Ectodermal cell (in vitro differentiated cells): ENCODE data around the gene ABI3BP.

Experiments used
- H3K27ac ChIP-seq: 2 replicates; pipeline ENCODE4 v1.7.0; 2013; ENCODE audit warnings: mild to moderate bottlenecking, low read depth, low read length; ENCODE audit not compliant: insufficient read depth, poor library complexity, severe bottlenecking
- H3K27me3 ChIP-seq: 2 replicates; pipeline ENCODE4 v1.7.0; 2013; ENCODE audit warnings: mild to moderate bottlenecking, low read length; ENCODE audit not compliant: insufficient read depth, control insufficient read depth, poor library complexity, severe bottlenecking
- H3K36me3 ChIP-seq: one replicate; pipeline ENCODE4 v1.7.0; 2013; ENCODE audit warnings: low read length; ENCODE audit not compliant: control insufficient read depth, insufficient read depth
- H3K4me1 ChIP-seq: one replicate; pipeline ENCODE4 v1.7.0; 2013; ENCODE audit warnings: low read length; ENCODE audit not compliant: control insufficient read depth, insufficient read depth
- H3K4me3 ChIP-seq: 2 replicates; pipeline ENCODE4 v1.7.0; 2013; ENCODE audit warnings: low read depth, low read length, control low read depth; ENCODE audit not compliant: insufficient read depth
- H3K9me3 ChIP-seq: 2 replicates; pipeline ENCODE4 v1.7.0; 2013; ENCODE audit warnings: mild to moderate bottlenecking, low read length, moderate library complexity; ENCODE audit not compliant: control insufficient read depth
- WGBS, 2 experiments: methylation state at CpG; one replicate each; pipeline ENCODE4 v1.1.7; 2013; ENCODE audit warnings: missing lambda C conversion rate in 2 of 2; 5-methylcytosine and 5-hydroxymethylcytosine counted together

ABI3BP gene

GRCh38 chr3:100709842-100710260, 283.4 kb downstream of the ABI3BP start:
- Histone ChIP-seq H3K4me1 (no peaks in the 10 kb centered on the region), H3K27ac (peak overlapping the region; percentile 98), H3K9me3 (no peaks in the 10 kb centered on the region), H3K4me3 (peak overlapping the region; percentile 60), H3K36me3 (peaks cover 2% of the 10 kb centered on the region), H3K27me3 (peaks cover 36% of the 10 kb centered on the region)
- 1% methylated on average over 19 of the region's 23 CpGs for WGBS, 2 experiments

- WGBS, 2 experiments = 1 to 2% methylated on average over 69 to 70 of the region's 76 CpGs
- Histone ChIP-seq H3K4me3 (peak within 1 kb of the TSS; percentile 60), H3K9me3 (no peaks in the 10 kb centered on the region), H3K27me3 (peaks cover 42% of the 10 kb centered on the region), H3K4me1 (no peaks in the 10 kb centered on the region), H3K36me3 (peaks cover under 1% of the 10 kb centered on the region), H3K27ac (peak within 1 kb of the TSS; percentile 98)
Measured at GRCh38 chr3:100708989-100709841, 284.0 kb downstream of the ABI3BP start, which contains the start of gene TFG. TFG (plus strand) TSS chr3:100709494; CDS start chr3:100713686, 4,192 bp downstream.

- Histone ChIP-seq H3K9me3 (no peaks in the 10 kb centered on the region), H3K27ac (no peak overlapping the region), H3K4me1 (no peaks in the 10 kb centered on the region), H3K36me3 (no peaks in the 10 kb centered on the region), H3K27me3 (peaks cover 48% of the 10 kb centered on the region), H3K4me3 (peak overlapping the region; percentile 60)
- WGBS, 2 experiments = 97 to 98% methylated on average over 2 of the region's 3 CpGs
Measured at GRCh38 chr3:100708644-100708988, 284.6 kb downstream of the ABI3BP start.

GRCh38 chr3:100706365-100706764, 286.9 kb downstream of the ABI3BP start:
- H3K9me3 ChIP-seq = no peaks in the 10 kb centered on the region
- H3K4me3 ChIP-seq = no peak overlapping the region
- H3K27me3 ChIP-seq = peaks cover 58% of the 10 kb centered on the region
- no peak overlapping the region for H3K27ac ChIP-seq
- 86 to 96% methylated on average over 3 of the region's 3 CpGs for WGBS, 2 experiments
- no peaks in the 10 kb centered on the region for H3K4me1 ChIP-seq
- H3K36me3 ChIP-seq = no peaks in the 10 kb centered on the region

GRCh38 chr3:100703865-100704264, 289.4 kb downstream of the ABI3BP start:
- Histone ChIP-seq H3K27me3 (peaks cover 63% of the 10 kb centered on the region), H3K36me3 (no peaks in the 10 kb centered on the region), H3K4me3 (no peak overlapping the region), H3K27ac (no peak overlapping the region), H3K9me3 (no peaks in the 10 kb centered on the region), H3K4me1 (no peaks in the 10 kb centered on the region)
- 89 to 92% methylated on average over 4 of the region's 4 CpGs for WGBS, 2 experiments

- Histone ChIP-seq H3K36me3 (no peaks in the 10 kb centered on the region), H3K4me1 (no peaks in the 10 kb centered on the region), H3K27me3 (peaks cover 58% of the 10 kb centered on the region), H3K9me3 (no peaks in the 10 kb centered on the region), H3K4me3 (no peak overlapping the region), H3K27ac (no peak overlapping the region)
- 96 to 97% methylated on average over 5 of the region's 5 CpGs for WGBS, 2 experiments
Measured at GRCh38 chr3:100702980-100703345, 290.3 kb downstream of the ABI3BP start.

- no peak overlapping the region for H3K27ac ChIP-seq
- no peaks in the 10 kb centered on the region for H3K36me3 ChIP-seq
- H3K4me1 ChIP-seq = no peaks in the 10 kb centered on the region
- WGBS, 2 experiments = 87 to 88% methylated on average over 3 to 4 of the region's 4 CpGs
- H3K4me3 ChIP-seq = no peak overlapping the region
- H3K9me3 ChIP-seq = no peaks in the 10 kb centered on the region
- peaks cover 52% of the 10 kb centered on the region for H3K27me3 ChIP-seq
Measured at GRCh38 chr3:100702082-100702979, 290.9 kb downstream of the ABI3BP start.

GRCh38 chr3:100700708-100701107, 292.5 kb downstream of the ABI3BP start:
- Histone ChIP-seq H3K4me3 (no peak overlapping the region), H3K9me3 (no peaks in the 10 kb centered on the region), H3K27me3 (peaks cover 36% of the 10 kb centered on the region), H3K4me1 (no peaks in the 10 kb centered on the region), H3K27ac (no peak overlapping the region), H3K36me3 (no peaks in the 10 kb centered on the region)
- WGBS, 2 experiments = 88 to 96% methylated on average over 2 to 3 of the region's 5 CpGs
